Skeletal muscle satellite cell (primary cell): ENCODE measurements around the gene DCP1B.

Experiments
- H3K27me3 ChIP-seq: 2 replicates; pipeline ENCODE4 v1.7.0; 2013; ENCODE audit warnings: low read length; ENCODE audit not compliant: control insufficient read depth, insufficient read depth
- H3K36me3 ChIP-seq: 2 replicates; pipeline ENCODE4 v1.7.0; 2013; ENCODE audit warnings: mild to moderate bottlenecking, control low read depth, low read length; ENCODE audit not compliant: insufficient read depth
- H3K4me1 ChIP-seq: 2 replicates; pipeline ENCODE4 v1.7.0; 2013; ENCODE audit warnings: low read length; ENCODE audit not compliant: control insufficient read depth, insufficient read depth
- H3K4me2 ChIP-seq: 2 replicates; pipeline ENCODE4 v1.7.0; 2013; ENCODE audit warnings: mild to moderate bottlenecking, low read length
- H3K4me3 ChIP-seq: 2 replicates; pipeline ENCODE4 v1.7.0; 2013; ENCODE audit warnings: low read length
- H3K9ac ChIP-seq: 2 replicates; pipeline ENCODE4 v1.7.0; 2013; ENCODE audit warnings: mild to moderate bottlenecking, low read depth, low read length, moderate library complexity
- H3K9me3 ChIP-seq: replicated peaks from 2 replicates; pipeline ENCODE4 v1.7.0; 2013; ENCODE audit warnings: mild to moderate bottlenecking, control low read depth, low read length

The DCP1B gene

GRCh38 chr12:1920971-1921370, 83.3 kb downstream of the DCP1B start:
- H3K4me2 ChIP-seq = no peak overlapping the region
- H3K36me3 ChIP-seq = no peaks in the 10 kb centered on the region
- H3K9me3 ChIP-seq = no peaks in the 10 kb centered on the region
- peaks cover 64% of the 10 kb centered on the region for H3K27me3 ChIP-seq
- H3K4me1 ChIP-seq = no peaks in the 10 kb centered on the region
- H3K4me3 ChIP-seq = no peak overlapping the region
- no peak overlapping the region for H3K9ac ChIP-seq

- H3K4me3 ChIP-seq = no peak overlapping the region
- H3K9me3 ChIP-seq = no peaks in the 10 kb centered on the region
- H3K9ac ChIP-seq = no peak overlapping the region
- no peak overlapping the region for H3K4me2 ChIP-seq
- no peaks in the 10 kb centered on the region for H3K36me3 ChIP-seq
- peaks cover 64% of the 10 kb centered on the region for H3K27me3 ChIP-seq
- no peaks in the 10 kb centered on the region for H3K4me1 ChIP-seq
Observed at GRCh38 chr12:1920436-1920835, 83.8 kb downstream of the DCP1B start.

- no peaks in the 10 kb centered on the region for H3K4me1 ChIP-seq
- no peak overlapping the region for H3K4me2 ChIP-seq
- H3K9me3 ChIP-seq = no peaks in the 10 kb centered on the region
- H3K4me3 ChIP-seq = no peak overlapping the region
- peaks cover 63% of the 10 kb centered on the region for H3K27me3 ChIP-seq
- no peaks in the 10 kb centered on the region for H3K36me3 ChIP-seq
- no peak overlapping the region for H3K9ac ChIP-seq
Observed at GRCh38 chr12:1919763-1920162, 84.5 kb downstream of the DCP1B start.

- no peaks in the 10 kb centered on the region for H3K4me1 ChIP-seq
- H3K27me3 ChIP-seq = peaks cover 63% of the 10 kb centered on the region
- no peaks in the 10 kb centered on the region for H3K9me3 ChIP-seq
- H3K9ac ChIP-seq = no peak overlapping the region
- no peak overlapping the region for H3K4me3 ChIP-seq
- H3K36me3 ChIP-seq = no peaks in the 10 kb centered on the region
- no peak overlapping the region for H3K4me2 ChIP-seq
Observed at GRCh38 chr12:1919284-1919683, 85.0 kb downstream of the DCP1B start.

- H3K4me3 ChIP-seq = no peak overlapping the region
- no peak overlapping the region for H3K9ac ChIP-seq
- no peak overlapping the region for H3K4me2 ChIP-seq
- no peaks in the 10 kb centered on the region for H3K36me3 ChIP-seq
- peaks cover 62% of the 10 kb centered on the region for H3K27me3 ChIP-seq
- H3K9me3 ChIP-seq = no peaks in the 10 kb centered on the region
- no peaks in the 10 kb centered on the region for H3K4me1 ChIP-seq
Observed at GRCh38 chr12:1918884-1919236, 85.4 kb downstream of the DCP1B start.

GRCh38 chr12:1918081-1918883, 86.0 kb downstream of the DCP1B start, which contains the start of gene CACNA2D4:
Gene CACNA2D4, minus strand, starts transcription at chr12:1918652. Its CDS starts 179 bp downstream, at chr12:1918473.
- Histone ChIP-seq H3K27me3 (peaks cover 56% of the 10 kb centered on the region), H3K4me3 (no peak within 1 kb of the TSS), H3K9me3 (no peaks in the 10 kb centered on the region), H3K9ac (no peak within 1 kb of the TSS), H3K4me1 (no peaks in the 10 kb centered on the region), H3K4me2 (no peak within 1 kb of the TSS), H3K36me3 (no peaks in the 10 kb centered on the region)

GRCh38 chr12:1917172-1918070, 86.8 kb downstream of the DCP1B start:
- no peaks in the 10 kb centered on the region for H3K36me3 ChIP-seq
- peaks cover 52% of the 10 kb centered on the region for H3K27me3 ChIP-seq
- H3K9ac ChIP-seq = no peak overlapping the region
- no peak overlapping the region for H3K4me3 ChIP-seq
- no peaks in the 10 kb centered on the region for H3K9me3 ChIP-seq
- no peak overlapping the region for H3K4me2 ChIP-seq
- peaks cover 1% of the 10 kb centered on the region for H3K4me1 ChIP-seq

GRCh38 chr12:1916371-1917171, 87.7 kb downstream of the DCP1B start:
- Histone ChIP-seq H3K4me2 (no peak overlapping the region), H3K27me3 (peaks cover 49% of the 10 kb centered on the region), H3K4me1 (peaks cover 10% of the 10 kb centered on the region), H3K9ac (no peak overlapping the region), H3K36me3 (no peaks in the 10 kb centered on the region), H3K4me3 (no peak overlapping the region), H3K9me3 (no peaks in the 10 kb centered on the region)

GRCh38 chr12:1915082-1915968, 88.9 kb downstream of the DCP1B start:
- Histone ChIP-seq H3K9ac (no peak overlapping the region), H3K36me3 (no peaks in the 10 kb centered on the region), H3K4me1 (peaks cover 14% of the 10 kb centered on the region), H3K9me3 (no peaks in the 10 kb centered on the region), H3K4me2 (no peak overlapping the region), H3K27me3 (peaks cover 46% of the 10 kb centered on the region), H3K4me3 (no peak overlapping the region)

- Histone ChIP-seq H3K9me3 (no peaks in the 10 kb centered on the region), H3K27me3 (peaks cover 45% of the 10 kb centered on the region), H3K9ac (no peak overlapping the region), H3K4me3 (no peak overlapping the region), H3K4me2 (no peak overlapping the region), H3K4me1 (peaks cover 14% of the 10 kb centered on the region), H3K36me3 (no peaks in the 10 kb centered on the region)
Observed at GRCh38 chr12:1914114-1914911, 89.9 kb downstream of the DCP1B start.
